Thoracic aorta (tissue), 2 donors: ENCODE results near the gene TNRC6C. TPM values are rescaled to one million over a fixed set of nuclear protein-coding genes. Genes with fewer than 3 reads are reported as not detected.

ENCODE experiments used
- ATAC-seq: fragments of 150-250 bp; one replicate; pipeline ENCODE4 v1.8.0; 2017; ENCODE audit warnings: low read depth; ENCODE audit not compliant: insufficient number of reproducible peaks, low FRiP score
- DNase-seq: peaks from one replicate; pipeline ENCODE4 v3.0.0-alpha.2; 2020; ENCODE audit warnings: low spot score
- H3K27ac ChIP-seq, 2 donors: fragments of 200-600 bp; sonication (generic); 1 replicate in 1 of 2; 2 replicates in 1 of 2; pipeline ENCODE4 v1.5.1; 2016; ENCODE audit warnings: mild to moderate bottlenecking in 2 of 2, moderate library complexity in 2 of 2
- H3K27me3 ChIP-seq: fragments of 200-600 bp; sonication (generic); replicated peaks from 2 replicates; pipeline ENCODE4 v1.6.0; 2016; ENCODE audit warnings: mild to moderate bottlenecking; ENCODE audit not compliant: insufficient read depth
- H3K36me3 ChIP-seq: fragments of 200-600 bp; sonication (generic); one replicate; pipeline ENCODE4 v1.5.1; 2016
- H3K4me1 ChIP-seq, 2 donors: fragments of 200-600 bp; sonication (generic); 1 replicate in 1 of 2; 2 replicates in 1 of 2; pipeline versions ENCODE4 v1.5.1 to v1.6.0; 2016; ENCODE audit warnings: low read depth in 2 of 2, mild to moderate bottlenecking in 1 of 2; ENCODE audit not compliant: control insufficient read depth in 1 of 2
- H3K4me3 ChIP-seq: fragments of 200-600 bp; sonication (generic); 2 replicates; pipeline ENCODE4 v1.5.1; 2016; ENCODE audit warnings: mild to moderate bottlenecking
- H3K9me3 ChIP-seq: fragments of 200-600 bp; sonication (generic); 2 replicates; pipeline ENCODE4 v1.5.1; 2016
- total RNA-seq, 2 donors: library from RNA; depleted of rRNA; stranded (reverse); fragments of >200 nt; gene quantifications; one replicate each; pipeline versions ENCODE4 v1.1.0 to v1.2.3, GENCODE V29; 2016
- TF ChIP-seq, protein P1 (sequence below): fragments of 200-600 bp; sonication (generic); IDR thresholded peaks from one replicate; pipeline ENCODE4 v1.5.1; 2019; ENCODE audit warnings: antibody characterized with exemption

The TNRC6C gene
- total RNA-seq, 2 donors from 2014 or later, result 27.8 to 41.1 TPM

DNA sequence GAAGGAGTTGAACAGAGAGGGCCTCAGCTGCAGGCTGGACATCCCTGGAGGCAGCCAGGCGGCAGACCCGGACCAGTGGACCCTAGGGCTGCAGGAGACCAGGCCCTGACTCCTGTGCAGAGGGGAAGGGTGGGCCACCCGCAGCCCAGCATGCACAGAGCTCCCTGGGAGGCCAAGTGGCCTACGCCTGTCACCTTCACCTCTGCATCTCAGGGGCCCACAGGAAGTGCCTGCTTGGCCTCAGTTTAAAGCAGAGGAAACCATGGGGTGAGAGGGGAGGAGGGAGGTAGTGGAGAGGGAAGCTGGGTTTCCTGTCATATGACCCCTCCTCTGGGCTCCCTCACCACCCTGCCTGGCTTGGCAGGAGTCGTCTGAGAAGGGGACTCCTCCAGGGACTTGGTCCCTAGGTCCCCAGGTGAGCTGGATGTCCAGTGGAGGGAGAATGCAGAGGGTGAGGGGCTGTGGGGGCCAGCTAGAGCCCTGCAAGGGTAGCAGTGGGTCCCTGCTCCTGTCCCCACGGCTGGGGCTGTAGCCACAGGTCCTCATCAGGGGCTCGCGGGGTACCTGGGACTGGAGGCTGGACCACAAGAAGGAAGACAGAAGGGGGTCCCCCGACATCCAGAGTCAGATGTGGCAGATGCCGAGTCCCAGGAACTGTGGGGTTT lies 172.1 kb downstream of the TNRC6C start, which contains the start of gene TMC8:
Gene TMC8, plus strand, starts transcription at position 335 of the 665 bp plus-strand sequence. CDS start 818 bp downstream, outside the sequence.
- Histone ChIP-seq H3K4me3 (peak within 1 kb of the TSS; percentile 61), H3K27me3 (no peaks in the 10 kb centered on the region), H3K4me1 (peaks cover 16 to 41% of the 10 kb centered on the region in 2 donors), H3K27ac (peak within 1 kb of the TSS in 1 of 2 donors; percentile 8), H3K36me3 (no peaks in the 10 kb centered on the region), H3K9me3 (no peaks in the 10 kb centered on the region)
- TF ChIP-seq, protein P1, sequence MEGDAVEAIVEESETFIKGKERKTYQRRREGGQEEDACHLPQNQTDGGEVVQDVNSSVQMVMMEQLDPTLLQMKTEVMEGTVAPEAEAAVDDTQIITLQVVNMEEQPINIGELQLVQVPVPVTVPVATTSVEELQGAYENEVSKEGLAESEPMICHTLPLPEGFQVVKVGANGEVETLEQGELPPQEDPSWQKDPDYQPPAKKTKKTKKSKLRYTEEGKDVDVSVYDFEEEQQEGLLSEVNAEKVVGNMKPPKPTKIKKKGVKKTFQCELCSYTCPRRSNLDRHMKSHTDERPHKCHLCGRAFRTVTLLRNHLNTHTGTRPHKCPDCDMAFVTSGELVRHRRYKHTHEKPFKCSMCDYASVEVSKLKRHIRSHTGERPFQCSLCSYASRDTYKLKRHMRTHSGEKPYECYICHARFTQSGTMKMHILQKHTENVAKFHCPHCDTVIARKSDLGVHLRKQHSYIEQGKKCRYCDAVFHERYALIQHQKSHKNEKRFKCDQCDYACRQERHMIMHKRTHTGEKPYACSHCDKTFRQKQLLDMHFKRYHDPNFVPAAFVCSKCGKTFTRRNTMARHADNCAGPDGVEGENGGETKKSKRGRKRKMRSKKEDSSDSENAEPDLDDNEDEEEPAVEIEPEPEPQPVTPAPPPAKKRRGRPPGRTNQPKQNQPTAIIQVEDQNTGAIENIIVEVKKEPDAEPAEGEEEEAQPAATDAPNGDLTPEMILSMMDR, result no peak
- no peak for ATAC-seq
- DNase-seq, result no peak

DNA sequence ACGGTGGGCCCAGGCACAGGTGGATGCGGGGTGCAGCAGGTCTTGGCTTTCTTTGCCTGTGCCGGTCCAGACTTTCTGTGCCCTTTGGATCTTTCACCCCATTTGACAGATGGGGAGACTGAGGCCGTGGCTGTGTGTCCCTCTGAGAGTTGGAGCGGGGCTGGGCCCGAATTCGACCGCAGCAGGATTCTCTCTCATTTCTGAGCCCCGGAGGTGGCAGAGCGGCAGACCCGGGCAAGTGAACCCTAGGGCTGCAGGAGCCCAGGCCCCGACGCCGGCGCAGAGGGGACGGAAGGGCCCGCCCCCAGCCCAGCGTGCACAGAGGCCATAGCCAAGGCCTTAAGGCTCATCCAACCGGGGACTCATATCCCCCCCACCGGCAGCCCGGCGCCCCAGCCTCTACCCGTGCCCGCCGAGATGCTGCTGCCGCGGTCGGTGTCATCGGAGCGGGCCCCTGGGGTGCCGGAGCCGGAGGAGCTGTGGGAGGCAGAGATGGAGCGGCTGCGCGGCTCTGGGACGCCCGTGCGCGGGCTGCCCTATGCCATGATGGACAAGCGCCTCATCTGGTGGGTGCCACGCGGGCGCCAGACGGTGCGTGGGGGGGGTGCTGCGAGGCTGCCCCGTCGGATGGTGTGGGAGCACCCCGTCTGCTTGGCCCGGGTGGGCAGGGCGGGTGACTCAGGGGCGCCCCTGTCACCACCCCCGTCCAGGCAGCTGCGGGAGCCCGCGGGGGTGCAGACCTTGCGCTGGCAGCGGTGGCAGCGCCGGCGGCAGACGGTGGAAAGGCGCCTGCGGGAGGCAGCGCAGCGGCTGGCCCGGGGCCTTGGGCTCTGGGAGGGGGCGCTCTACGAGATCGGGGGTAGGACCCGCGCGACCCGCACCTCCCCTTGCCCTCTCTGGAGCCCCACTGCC lies 172.9 kb downstream of the TNRC6C start:
- ATAC-seq (no peak), DNase-seq (no peak)
- H3K27me3 ChIP-seq, result no peaks in the 10 kb centered on the region
- peaks cover 11 to 32% of the 10 kb centered on the region in 2 donors for H3K4me1 ChIP-seq
- H3K27ac ChIP-seq, result peak overlapping the region in 1 of 2 donors; percentile 8
- H3K4me3 ChIP-seq, result peak overlapping the region; percentile 61
- TF ChIP-seq, protein P1, result no peak
- no peaks in the 10 kb centered on the region for H3K9me3 ChIP-seq
- no peaks in the 10 kb centered on the region for H3K36me3 ChIP-seq

DNA sequence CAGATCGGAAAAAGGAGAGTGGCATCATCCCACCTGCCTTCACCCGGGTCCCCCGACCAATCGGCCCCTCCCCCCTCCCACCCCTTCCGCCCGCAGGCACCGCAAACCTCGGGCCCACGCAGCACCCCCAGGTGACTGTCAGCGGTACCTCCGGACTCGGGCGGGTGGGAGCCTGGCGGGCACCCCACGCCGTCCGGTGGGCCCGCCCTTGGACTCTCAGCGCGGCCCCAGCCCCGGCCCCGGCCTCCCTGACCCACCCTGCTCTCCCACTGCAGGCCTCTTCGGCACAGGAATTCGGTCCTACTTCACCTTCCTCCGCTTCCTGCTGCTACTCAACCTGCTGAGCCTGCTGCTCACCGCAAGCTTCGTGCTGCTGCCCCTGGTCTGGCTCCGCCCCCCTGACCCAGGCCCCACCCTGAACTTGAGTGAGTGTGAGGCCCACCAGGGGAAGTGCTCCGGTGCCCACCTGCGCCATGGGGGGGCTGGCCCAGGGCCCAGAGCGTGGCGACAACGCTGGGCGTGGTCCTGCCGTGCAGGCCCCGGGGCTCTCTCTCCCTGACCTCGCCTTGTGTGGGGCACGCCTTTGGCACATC lies 173.7 kb downstream of the TNRC6C start:
- ATAC-seq (no peak), DNase-seq (no peak)
- Histone ChIP-seq H3K4me1 (peaks cover 11 to 25% of the 10 kb centered on the region in 2 donors), H3K4me3 (peak overlapping the region; percentile 61), H3K27me3 (no peaks in the 10 kb centered on the region), H3K9me3 (no peaks in the 10 kb centered on the region), H3K36me3 (no peaks in the 10 kb centered on the region), H3K27ac (no peak overlapping the region)
- TF ChIP-seq, protein P1, result no peak

DNA sequence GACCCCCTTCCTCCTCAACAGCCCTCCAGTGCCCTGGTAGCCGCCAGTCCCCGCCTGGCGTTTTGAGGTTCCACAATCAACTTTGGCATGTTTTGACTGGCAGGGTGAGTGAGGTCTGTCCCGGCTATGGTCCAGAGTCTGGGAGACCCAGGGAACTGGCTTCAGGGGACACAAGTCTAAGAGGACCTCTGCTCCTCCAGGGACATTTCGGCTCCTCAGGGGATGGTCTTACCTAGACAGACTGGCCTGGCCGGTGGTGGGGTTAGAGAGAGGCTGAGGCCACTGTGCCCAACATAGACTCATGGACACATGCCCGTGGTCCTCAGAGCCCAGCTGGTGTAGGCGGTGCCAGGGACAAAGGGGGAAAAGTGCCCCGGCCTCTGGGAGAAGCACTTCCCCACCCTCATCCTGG lies 174.3 kb downstream of the TNRC6C start:
- no peaks in the 10 kb centered on the region for H3K9me3 ChIP-seq
- DNase-seq (no peak), ATAC-seq (no peak)
- H3K36me3 ChIP-seq, result no peaks in the 10 kb centered on the region
- no peaks in the 10 kb centered on the region for H3K27me3 ChIP-seq
- no peak overlapping the region for H3K27ac ChIP-seq
- peaks cover 6 to 19% of the 10 kb centered on the region in 2 donors for H3K4me1 ChIP-seq
- no peak overlapping the region for H3K4me3 ChIP-seq
- TF ChIP-seq, protein P1, result no peak
